Fibroblast of pulmonary artery (primary cell): ENCODE measurements around the gene ATP13A3.

Experiments
- DNase-seq: peaks from one replicate; pipeline ENCODE4 v3.0.0-alpha.2; 2010; ENCODE audit warnings: low read depth
- H3K4me3 ChIP-seq: replicated peaks from 2 replicates; pipeline ENCODE4 v1.5.1; 2011; ENCODE audit warnings: low read depth, mild to moderate bottlenecking, control low read depth, low read length, moderate library complexity
- CTCF ChIP-seq: IDR thresholded peaks from 2 replicates; pipeline ENCODE4 v1.5.1; 2011; ENCODE audit warnings: mild to moderate bottlenecking, control low read depth, low read length, inconsistent platforms; ENCODE audit errors: missing control alignments

Gene ATP13A3

DNA sequence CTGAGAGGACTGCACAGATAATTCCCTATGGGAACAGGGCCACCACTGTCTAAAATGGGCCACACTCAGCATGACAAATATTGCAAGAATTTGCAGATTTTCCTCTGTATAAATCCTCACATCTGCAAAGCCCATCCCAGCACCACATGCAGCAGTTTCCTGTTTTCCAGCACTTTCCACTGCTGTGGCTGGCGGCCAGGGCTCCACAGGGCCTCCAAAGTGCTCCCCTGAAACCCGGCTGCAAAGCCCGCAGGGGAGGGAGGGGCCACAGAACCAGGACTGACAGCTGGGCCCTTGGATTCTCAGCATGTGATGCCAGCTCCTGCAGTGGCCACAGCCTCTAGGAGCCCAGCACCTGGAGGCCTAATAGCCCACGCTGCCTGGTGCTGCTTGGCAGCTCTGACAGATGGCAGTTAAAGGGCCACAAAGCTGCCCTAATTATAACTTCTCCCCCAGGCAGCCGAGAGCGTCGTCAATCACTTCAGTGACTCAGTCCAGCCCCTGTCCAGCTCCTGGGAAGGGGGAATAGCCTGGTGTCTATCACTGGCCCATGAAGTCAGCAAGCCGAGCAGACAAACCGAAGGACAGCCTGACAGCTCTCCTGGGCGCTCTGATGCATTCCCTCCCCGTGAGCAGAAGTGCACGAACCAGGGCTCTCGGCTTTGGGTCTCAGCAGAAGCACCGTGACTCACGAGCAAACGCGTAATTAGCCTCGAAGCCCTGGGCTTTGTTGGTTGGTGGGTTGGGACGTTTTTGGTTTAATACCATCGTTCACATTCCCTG lies 122.0 kb downstream of the ATP13A3 start:
- TF ChIP-seq CTCF, result no peak
- no peak overlapping the region for H3K4me3 ChIP-seq
- DNase-seq, result peak; percentile 71

GRCh38 chr3:194364314-194364651 lies 122.5 kb downstream of the ATP13A3 start:
- no peak for DNase-seq
- TF ChIP-seq CTCF, result no peak
- no peak overlapping the region for H3K4me3 ChIP-seq

DNA sequence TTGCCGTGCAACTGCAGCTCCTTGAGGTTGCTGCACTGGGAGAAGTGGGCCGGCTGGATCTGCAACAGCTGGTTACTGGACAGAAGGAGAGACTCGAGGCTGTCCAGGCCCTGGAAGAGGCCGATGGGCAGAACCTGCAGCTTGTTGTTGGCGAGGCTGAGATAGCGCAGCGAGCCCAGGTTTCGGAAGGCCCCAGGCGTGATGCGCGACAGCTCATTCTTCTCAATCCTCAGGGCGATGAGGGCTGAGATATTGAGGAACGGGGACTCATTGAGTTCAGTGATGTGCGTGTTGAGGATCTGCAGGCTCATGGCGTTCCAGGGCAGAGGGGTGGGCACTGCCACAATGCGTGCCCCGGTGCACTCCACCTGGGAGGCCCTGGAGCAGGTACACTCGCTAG lies 126.2 kb downstream of the ATP13A3 start:
- H3K4me3 ChIP-seq, result no peak overlapping the region
- TF ChIP-seq CTCF, result no peak
- no peak for DNase-seq

- TF ChIP-seq CTCF, result no peak
These were observed 129.1 kb downstream of the ATP13A3 start for GRCh38 chr3:194357681-194358080.

GRCh38 chr3:194355379-194355778 lies 131.4 kb downstream of the ATP13A3 start:
- no peak for DNase-seq
- H3K4me3 ChIP-seq, result no peak overlapping the region
- TF ChIP-seq CTCF, result no peak

More at GRCh38 chr3:194357681-194358080, 129.1 kb downstream of the ATP13A3 start:
- no peak for DNase-seq
- no peak overlapping the region for H3K4me3 ChIP-seq

DNA sequence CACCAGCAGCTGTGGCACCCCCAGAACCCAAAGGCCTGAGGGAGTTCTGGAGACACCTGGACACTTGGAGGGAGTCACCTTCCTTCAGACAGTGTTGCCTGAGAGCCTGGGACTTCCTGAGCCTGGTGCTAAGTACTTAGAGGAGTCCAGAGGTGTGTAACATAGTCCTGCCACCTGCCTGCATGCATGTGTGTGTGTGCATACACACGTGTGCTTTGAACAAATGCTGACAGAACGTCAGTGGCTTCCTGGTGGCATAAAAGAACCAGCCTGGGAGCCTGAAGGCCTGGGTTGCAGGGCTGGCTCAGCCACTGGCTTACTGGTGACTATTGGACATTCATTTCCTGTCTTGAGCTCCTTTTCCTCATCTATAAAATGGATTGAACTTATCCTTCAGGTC lies 132.5 kb downstream of the ATP13A3 start:
- no peak for DNase-seq
- no peak for TF ChIP-seq CTCF
- no peak overlapping the region for H3K4me3 ChIP-seq
